ENCODE results near the gene ZFR.

- TF ChIP-seq CTCF (IDR thresholded peaks at IDR 0.05; ENCODE audit: low read depth, low read length) = peak; percentile 79
- no peak for TF ChIP-seq EZH2phosphoT487 (IDR thresholded peaks at IDR 0.05; ENCODE audit: low read depth)
Observed at GRCh38 chr5:32489791-32490562, 45.4 kb upstream of the ZFR start.

Measured in OCI-LY3 (cell line).